NCI-H226 (cell line): ENCODE results near the gene EPHA1.

Source experiments
- DNase-seq: peaks from one replicate; pipeline ENCODE4 v3.0.0-alpha.2; 2015

The EPHA1 gene

GRCh38 chr7:143343596-143343995, 65.1 kb downstream of the EPHA1 start:
- no peak for DNase-seq

GRCh38 chr7:143341842-143342241, 66.8 kb downstream of the EPHA1 start:
- no peak for DNase-seq
